NCI-H1105 treated with DMSO at 0.1 percent for 48 hours (cell line): ENCODE measurements around the gene PYGB.

Source experiments
- DNase-seq: peaks from one replicate; lab custom pipeline; 2025; lab: John Stamatoyannopoulos, UW

PYGB gene

GRCh38 chr20:25336561-25337422 is 88.9 kb downstream of the PYGB start:
- no peak for DNase-seq

GRCh38 chr20:25338112-25339023 is 90.5 kb downstream of the PYGB start:
- no peak for DNase-seq

GRCh38 chr20:25339608-25340007 is 91.7 kb downstream of the PYGB start:
- DNase-seq = no peak

- DNase-seq = peak; percentile 59
Observed at GRCh38 chr20:25340380-25340779, 92.5 kb downstream of the PYGB start.

DNA sequence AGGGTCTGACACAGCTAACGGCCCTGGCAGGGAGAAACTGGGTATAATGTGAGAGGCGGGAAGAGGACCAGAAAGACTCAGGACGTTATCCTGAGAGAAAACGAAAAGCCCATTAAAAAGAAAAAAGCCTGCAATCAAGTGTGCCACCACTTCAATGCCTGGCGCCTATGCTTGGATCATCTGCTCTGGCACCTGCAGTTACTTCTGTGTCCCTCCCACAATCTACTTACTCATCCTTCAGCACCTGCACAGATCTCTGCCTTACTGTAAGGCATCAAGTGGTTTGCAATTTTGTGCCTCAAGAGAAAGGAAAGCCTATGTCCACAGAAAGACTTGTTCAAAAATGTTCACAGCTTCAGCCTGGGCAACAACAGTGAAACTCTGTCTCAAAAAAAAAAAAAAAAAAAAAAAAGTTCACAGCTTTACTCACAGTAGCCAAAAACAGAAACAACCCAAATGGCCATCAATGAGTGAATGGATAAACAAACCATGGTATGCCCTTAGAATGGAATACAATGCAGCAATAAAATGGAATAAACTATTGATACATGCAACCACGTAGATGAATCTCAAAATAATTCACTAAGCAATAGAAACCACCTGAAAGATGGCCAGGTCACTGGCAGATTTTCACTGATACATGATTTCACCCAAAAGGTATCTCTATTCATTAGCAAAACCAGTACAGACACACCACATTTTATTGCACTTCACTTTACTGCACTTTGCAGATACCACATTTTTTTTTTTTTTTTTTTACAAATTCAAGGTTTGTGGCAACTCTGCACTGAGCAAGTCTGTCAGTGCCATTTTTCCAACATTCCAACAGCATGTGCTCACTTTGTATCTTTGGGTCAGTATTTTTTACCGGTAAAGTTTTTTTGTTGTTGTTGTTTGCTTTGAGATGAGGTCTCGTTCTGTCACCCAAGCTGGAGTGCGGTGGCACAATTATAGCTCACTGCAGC is 94.1 kb downstream of the PYGB start:
- DNase-seq = peak; percentile 96

GRCh38 chr20:25344634-25345033 is 96.7 kb downstream of the PYGB start:
- DNase-seq = no peak

DNA sequence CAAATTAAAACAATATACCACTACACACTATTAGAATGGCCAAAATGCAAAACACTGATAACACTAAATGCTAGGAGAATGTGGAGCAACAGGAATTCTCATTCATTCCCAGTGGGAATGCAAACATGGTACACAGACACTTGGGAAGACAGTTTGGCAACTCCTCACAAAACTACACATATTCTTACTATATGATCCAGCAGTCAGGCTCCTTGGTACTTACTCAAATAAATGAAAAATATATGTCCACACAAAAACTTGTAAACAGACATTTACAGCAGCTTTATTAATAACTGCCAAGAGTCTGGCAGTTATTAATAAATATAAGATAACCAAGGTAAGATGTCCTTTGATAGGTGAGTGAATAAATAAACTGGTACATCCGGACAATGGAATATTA is 97.8 kb downstream of the PYGB start:
- no peak for DNase-seq

- no peak for DNase-seq
Observed at GRCh38 chr20:25346349-25346748, 98.5 kb downstream of the PYGB start.
